ENCODE measurements around the gene C8G.
A peak's percentile ranks its signal among the peaks of the same experiment; 100 is the strongest.

DNA sequence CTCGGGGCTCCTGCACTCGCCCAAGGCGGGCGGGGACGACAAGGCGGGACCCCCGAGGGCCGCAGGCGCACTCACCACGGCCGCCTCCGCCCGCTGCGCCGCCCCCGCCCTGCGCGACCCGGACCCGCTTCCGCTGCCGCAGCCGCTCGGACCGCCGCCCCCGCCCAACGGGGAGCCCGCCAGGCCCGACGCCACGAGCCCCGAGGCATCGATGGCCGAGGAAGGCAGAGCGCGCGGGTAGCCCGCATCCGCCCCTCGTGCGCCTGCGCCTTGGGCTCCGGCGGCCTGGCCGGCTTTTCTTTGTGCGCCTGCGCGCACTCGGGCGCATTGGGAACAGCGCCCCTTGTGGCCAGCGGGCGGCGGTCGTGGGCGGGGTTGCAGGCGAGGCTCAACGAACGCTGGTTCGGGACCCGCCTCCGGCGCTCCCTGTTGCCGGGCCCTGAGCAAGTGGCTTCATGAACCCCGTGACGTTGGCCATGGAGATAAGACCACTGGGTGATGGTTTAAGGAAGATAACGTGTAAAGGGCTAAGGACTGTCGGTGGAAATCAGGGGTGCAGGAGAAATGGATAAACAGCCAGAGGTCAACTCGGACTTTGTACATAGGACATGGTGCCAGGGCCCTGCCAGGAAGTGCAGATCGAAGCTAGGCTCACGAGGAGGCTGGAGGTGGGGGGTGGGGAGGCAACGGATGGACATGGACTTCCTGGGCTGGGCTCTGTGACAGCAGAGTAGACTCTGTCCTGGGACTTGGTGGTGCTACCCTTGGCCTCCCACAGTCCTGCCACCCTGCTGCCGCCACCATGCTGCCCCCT is at the start of gene C8G, which contains the start of gene FBXW5:
- TF ChIP-seq, protein P1, sequence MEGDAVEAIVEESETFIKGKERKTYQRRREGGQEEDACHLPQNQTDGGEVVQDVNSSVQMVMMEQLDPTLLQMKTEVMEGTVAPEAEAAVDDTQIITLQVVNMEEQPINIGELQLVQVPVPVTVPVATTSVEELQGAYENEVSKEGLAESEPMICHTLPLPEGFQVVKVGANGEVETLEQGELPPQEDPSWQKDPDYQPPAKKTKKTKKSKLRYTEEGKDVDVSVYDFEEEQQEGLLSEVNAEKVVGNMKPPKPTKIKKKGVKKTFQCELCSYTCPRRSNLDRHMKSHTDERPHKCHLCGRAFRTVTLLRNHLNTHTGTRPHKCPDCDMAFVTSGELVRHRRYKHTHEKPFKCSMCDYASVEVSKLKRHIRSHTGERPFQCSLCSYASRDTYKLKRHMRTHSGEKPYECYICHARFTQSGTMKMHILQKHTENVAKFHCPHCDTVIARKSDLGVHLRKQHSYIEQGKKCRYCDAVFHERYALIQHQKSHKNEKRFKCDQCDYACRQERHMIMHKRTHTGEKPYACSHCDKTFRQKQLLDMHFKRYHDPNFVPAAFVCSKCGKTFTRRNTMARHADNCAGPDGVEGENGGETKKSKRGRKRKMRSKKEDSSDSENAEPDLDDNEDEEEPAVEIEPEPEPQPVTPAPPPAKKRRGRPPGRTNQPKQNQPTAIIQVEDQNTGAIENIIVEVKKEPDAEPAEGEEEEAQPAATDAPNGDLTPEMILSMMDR (IDR thresholded peaks at IDR 0.05; ENCODE audit: borderline replicate concordance, extremely low read depth, low read length, poor library complexity, severe bottlenecking) = peak; percentile 89
- no peak for TF ChIP-seq EZH2 (IDR thresholded peaks at IDR 0.05; ENCODE audit: borderline replicate concordance, low read depth, low read length, severe bottlenecking)
